H1 (cell line): Measurements from ENCODE around the gene ABCB11. TPM values are rescaled to one million over a fixed set of nuclear protein-coding genes. Genes with fewer than 3 reads are reported as not detected.

Experiments
- CTCF ChIA-PET: fragments of 300-600 bp; sonication (Branson Sonifier 250); formaldehyde crosslinking; loops from one replicate; lab custom pipeline; 2021; ENCODE audit not compliant: partially characterized antibody; lab: Charles Lee
- POLR2A ChIA-PET: fragments of 300-600 bp; sonication (Branson Sonifier 250); formaldehyde crosslinking; loops from one replicate; lab custom pipeline; 2021; ENCODE audit warnings: inconsistent platforms; ENCODE audit not compliant: partially characterized antibody; lab: Charles Lee
- DNase-seq, 2 experiments: peaks; one replicate each; pipeline versions ENCODE4 v3.0.0 to v3.0.0-alpha.2; 2010 to 2022; ENCODE audit warnings: low spot score in 2 of 2, low read depth in 1 of 2, mixed read lengths in 1 of 2
- FAIRE-seq: peaks from 2 replicates; lab custom pipeline; 2011; peaks lifted over from hg19 to GRCh38; lab: Jason Lieb, UNC
- H2AFZ ChIP-seq: 2 replicates; pipeline ENCODE4 v1.8.1; 2012; ENCODE audit warnings: low read length, inconsistent platforms
- H2AK5ac ChIP-seq: 2 replicates; pipeline ENCODE4 v1.6.1; 2013; ENCODE audit warnings: low read depth, low read length
- H2BK120ac ChIP-seq: replicated peaks from 2 replicates; pipeline ENCODE3; 2013; ENCODE audit warnings: low read depth, low read length, inconsistent platforms
- H2BK12ac ChIP-seq: 2 replicates; pipeline ENCODE4 v1.6.1; 2013; ENCODE audit warnings: low read depth, low read length
- H2BK15ac ChIP-seq: 2 replicates; pipeline ENCODE4 v1.6.1; 2013; ENCODE audit warnings: low read length
- H2BK20ac ChIP-seq: 2 replicates; pipeline ENCODE4 v1.6.1; 2013; ENCODE audit warnings: low read length
- H2BK5ac ChIP-seq: 2 replicates; pipeline ENCODE4 v1.6.1; 2013; ENCODE audit warnings: low read depth, low read length
- H3K14ac ChIP-seq: 2 replicates; pipeline ENCODE4 v1.6.1; 2013; ENCODE audit warnings: inconsistent platforms; ENCODE audit not compliant: insufficient read length
- H3K18ac ChIP-seq: 2 replicates; pipeline ENCODE4 v1.6.1; 2013; ENCODE audit warnings: low read length; ENCODE audit errors: extremely low read depth
- H3K23ac ChIP-seq: 2 replicates; pipeline ENCODE4 v1.6.1; 2013; ENCODE audit warnings: inconsistent platforms; ENCODE audit not compliant: insufficient read length
- H3K23me2 ChIP-seq: 2 replicates; pipeline ENCODE4 v1.6.1; 2013; ENCODE audit warnings: low read depth, low read length
- H3K27ac ChIP-seq: 2 replicates; pipeline ENCODE4 v1.6.1; 2011; ENCODE audit warnings: low read depth, low read length, inconsistent platforms
- H3K27me3 ChIP-seq, 4 experiments: replicated peaks in 1 of 4; 1 replicate in 1 of 4; 2 replicates in 3 of 4; pipeline versions ENCODE4 v1.6.1 to v1.8.1; 2011 to 2013; ENCODE audit warnings: low read length in 3 of 4, mild to moderate bottlenecking in 3 of 4, inconsistent platforms in 2 of 4, mixed read lengths in 2 of 4, moderate library complexity in 1 of 4; ENCODE audit not compliant: control insufficient read depth in 3 of 4, insufficient read depth in 3 of 4; ENCODE audit errors: extremely low read depth in 1 of 4
- H3K36me3 ChIP-seq, 4 experiments: 2 replicates each; pipeline versions ENCODE4 v1.6.1 to v1.8.1; 2011 to 2013; ENCODE audit warnings: mild to moderate bottlenecking in 4 of 4, low read length in 3 of 4, moderate library complexity in 2 of 4, control low read depth in 1 of 4, inconsistent platforms in 1 of 4; ENCODE audit not compliant: insufficient read depth in 4 of 4, control insufficient read depth in 2 of 4
- H3K4ac ChIP-seq: replicated peaks from 2 replicates; pipeline ENCODE3; 2013; ENCODE audit warnings: low read length, low read depth, mixed read lengths, inconsistent platforms; ENCODE audit not compliant: insufficient read length
- H3K4me1 ChIP-seq, 4 experiments: replicated peaks in 1 of 4; 1 replicate in 1 of 4; 2 replicates in 3 of 4; pipeline versions ENCODE4 v1.6.1 to v1.8.1; 2011 to 2013; ENCODE audit warnings: low read length in 3 of 4, inconsistent platforms in 2 of 4, mixed read lengths in 1 of 4; ENCODE audit not compliant: insufficient read depth in 4 of 4, control insufficient read depth in 3 of 4
- H3K4me2 ChIP-seq, 2 experiments: 2 replicates each; pipeline versions ENCODE4 v1.6.1 to v1.8.1; 2011 to 2013; ENCODE audit warnings: low read depth in 2 of 2, low read length in 2 of 2, control low read depth in 1 of 2, inconsistent platforms in 1 of 2, mild to moderate bottlenecking in 1 of 2; ENCODE audit not compliant: insufficient read depth in 1 of 2
- H3K4me3 ChIP-seq, 4 experiments: fragments of 200-600, 300-600 bp in 1 of 4; sonication (generic), shearing (Covaris generic), sonication (Bioruptor Twin) in 1 of 4; 2 replicates each; pipeline versions ENCODE4 v1.5.1 to v1.8.1; 2011 to 2016; ENCODE audit warnings: low read length in 4 of 4, low read depth in 3 of 4, control low read depth in 2 of 4, inconsistent platforms in 2 of 4, mild to moderate bottlenecking in 2 of 4, mixed read lengths in 1 of 4, moderate library complexity in 1 of 4; ENCODE audit not compliant: insufficient read depth in 2 of 4; ENCODE audit errors: extremely low read depth in 1 of 4
- H3K56ac ChIP-seq: replicated peaks from 2 replicates; pipeline ENCODE3; 2013; ENCODE audit warnings: low read depth, mild to moderate bottlenecking, mixed read lengths, low read length, inconsistent platforms; ENCODE audit not compliant: insufficient read length
- H3K79me1 ChIP-seq: 2 replicates; pipeline ENCODE4 v1.6.1; 2013; ENCODE audit warnings: low read depth, low read length, control low read depth
- H3K79me2 ChIP-seq, 2 experiments: 2 replicates each; pipeline versions ENCODE4 v1.6.1 to v1.8.1; 2012 to 2013; ENCODE audit warnings: low read length in 2 of 2, mild to moderate bottlenecking in 2 of 2, inconsistent platforms in 1 of 2; ENCODE audit not compliant: insufficient read depth in 2 of 2, control insufficient read depth in 1 of 2
- H3K9ac ChIP-seq, 4 experiments: replicated peaks in 1 of 4; 1 replicate in 1 of 4; 2 replicates in 3 of 4; pipeline versions ENCODE4 v1.6.1 to v1.8.1; 2011 to 2013; ENCODE audit warnings: low read depth in 3 of 4, low read length in 3 of 4, control low read depth in 2 of 4, mild to moderate bottlenecking in 2 of 4, moderate library complexity in 2 of 4, inconsistent platforms in 1 of 4; ENCODE audit errors: extremely low read depth in 1 of 4
- H3K9me3 ChIP-seq, 2 experiments: 2 replicates each; pipeline versions ENCODE4 v1.6.1 to v1.8.1; 2012 to 2013; ENCODE audit warnings: mild to moderate bottlenecking in 2 of 2, moderate library complexity in 2 of 2, control low read depth in 1 of 2, inconsistent platforms in 1 of 2, low read depth in 1 of 2, low read length in 1 of 2, mixed read lengths in 1 of 2; ENCODE audit not compliant: insufficient read depth in 2 of 2
- H4K20me1 ChIP-seq, 2 experiments: replicated peaks in 1 of 2; 2 replicates each; pipeline versions ENCODE3 to v1.8.1; 2011 to 2013; ENCODE audit warnings: inconsistent platforms in 2 of 2, low read length in 2 of 2, mild to moderate bottlenecking in 1 of 2; ENCODE audit not compliant: insufficient read depth in 2 of 2, control insufficient read depth in 1 of 2
- H4K5ac ChIP-seq: 2 replicates; pipeline ENCODE4 v1.6.1; 2013; ENCODE audit warnings: low read length, low read depth, mixed read lengths, inconsistent platforms; ENCODE audit not compliant: insufficient read length
- H4K8ac ChIP-seq: 2 replicates; pipeline ENCODE4 v1.8.0; 2013; ENCODE audit warnings: mild to moderate bottlenecking, moderate library complexity, low read length, inconsistent platforms; ENCODE audit not compliant: insufficient read depth; ENCODE audit errors: extremely low read depth
- H4K91ac ChIP-seq: replicated peaks from 2 replicates; pipeline ENCODE3; 2013; ENCODE audit warnings: low read length, mixed read lengths, inconsistent platforms; ENCODE audit not compliant: insufficient read length
- CTBP2 ChIP-seq: IDR thresholded peaks from 2 replicates; pipeline ENCODE4 v1.7.0; 2011; ENCODE audit warnings: borderline replicate concordance, mild to moderate bottlenecking, moderate library complexity, mixed read lengths, low read length; ENCODE audit not compliant: insufficient read depth, insufficient read length
- EGR1 ChIP-seq: IDR thresholded peaks from 2 replicates; pipeline ENCODE4 v1.6.1; 2011; ENCODE audit warnings: low read depth, low read length, borderline replicate concordance
- FOSL1 ChIP-seq: IDR thresholded peaks from 2 replicates; pipeline ENCODE4 v1.6.1; 2011; ENCODE audit warnings: mild to moderate bottlenecking, low read depth, low read length, moderate library complexity; ENCODE audit not compliant: insufficient read depth
- GTF2F1 ChIP-seq: IDR thresholded peaks from 2 replicates; pipeline ENCODE4 v1.6.1; 2012; ENCODE audit warnings: low read depth, low read length, improper control_type of control experiment, borderline replicate concordance
- HDAC6 ChIP-seq: IDR thresholded peaks from one replicate; pipeline ENCODE4 v1.7.1; 2012; ENCODE audit warnings: low read depth, mild to moderate bottlenecking, inconsistent platforms, low read length, moderate library complexity
- JUN ChIP-seq: IDR thresholded peaks from 2 replicates; pipeline ENCODE4 v1.6.1; 2011; ENCODE audit warnings: low read depth, mild to moderate bottlenecking, improper control_type of control experiment, low read length
- KDM4A ChIP-seq: IDR thresholded peaks from one replicate; pipeline ENCODE4 v1.7.1; 2012; ENCODE audit warnings: low read depth, mild to moderate bottlenecking, moderate library complexity, low read length, inconsistent platforms; ENCODE audit not compliant: severe bottlenecking
- MAFK ChIP-seq: IDR thresholded peaks from 2 replicates; pipeline ENCODE4 v1.6.1; 2012; ENCODE audit warnings: low read depth, mild to moderate bottlenecking, improper control_type of control experiment, low read length
- RXRA ChIP-seq: IDR thresholded peaks from 2 replicates; pipeline ENCODE4 v1.6.1; 2011; ENCODE audit warnings: low read depth, mild to moderate bottlenecking, low read length, moderate library complexity; ENCODE audit not compliant: insufficient read depth
- SIRT6 ChIP-seq: IDR thresholded peaks from one replicate; pipeline ENCODE4 v1.7.1; 2012; ENCODE audit warnings: low read length, inconsistent platforms
- TAF1 ChIP-seq: IDR thresholded peaks from 2 replicates; pipeline ENCODE4 v1.6.1; 2011; ENCODE audit warnings: mild to moderate bottlenecking, low read depth, low read length
- TBP ChIP-seq: IDR thresholded peaks from 2 replicates; pipeline ENCODE4 v1.6.1; 2011; ENCODE audit warnings: low read depth, low read length, improper control_type of control experiment
- TCF12 ChIP-seq: IDR thresholded peaks from 2 replicates; pipeline ENCODE4 v1.6.1; 2011; ENCODE audit warnings: low read depth, mild to moderate bottlenecking, low read length
- ZNF274 ChIP-seq: IDR thresholded peaks from 2 replicates; pipeline ENCODE4 v1.7.0; 2012; ENCODE audit warnings: low read length, borderline replicate concordance; ENCODE audit errors: extremely low read depth
- WGBS, 2 experiments: shearing (Covaris generic) in 1 of 2; methylation state at CpG; one replicate each; pipeline versions ENCODE4 v1.1.6 to v1.1.7; 2013 to 2015; ENCODE audit warnings: low lambda C conversion rate in 2 of 2, mixed read lengths in 2 of 2, inconsistent platforms in 1 of 2, low coverage in 1 of 2, missing lambda C conversion rate in 1 of 2; ENCODE audit not compliant: insufficient replicate concordance in 2 of 2, insufficient coverage in 1 of 2, insufficient read length in 1 of 2; ENCODE audit errors: extremely low coverage in 1 of 2, missing lambda C conversion rate in 1 of 2; 5-methylcytosine and 5-hydroxymethylcytosine counted together
- polyA plus RNA-seq, 7 experiments: library from polyadenylated mRNA; depleted of rRNA in 3 of 7; stranded (reverse) in 5 of 7; unstranded in 2 of 7; fragments of >200 nt in 5 of 7; fragments of 200-250 nt in 2 of 7; gene quantifications; 1 replicate in 5 of 7; 2 replicates in 1 of 7; 4 replicates in 1 of 7; pipeline versions ENCODE4 v1.2.1 to v1.2.3, GENCODE V29; 2011 to 2013; ENCODE audit warnings: missing spikeins in 2 of 7, mixed read lengths in 2 of 7
- total RNA-seq: library from RNA; stranded (reverse); fragmentation: NEBNext Ultra II Directional; extraction: Animal tissue kit (Norgen Biotek cat#: 25700); gene quantifications from 2 replicates; pipeline ENCODE4 v1.2.1, GENCODE V29; 2021
- TF ChIP-seq, protein P1 (sequence below): IDR thresholded peaks from 2 replicates; pipeline ENCODE4 v1.6.1; 2011; ENCODE audit warnings: low read depth, mild to moderate bottlenecking, low read length; ENCODE audit not compliant: insufficient read depth

The ABCB11 gene
- total and polyA plus RNA-seq, 2 of the 8 experiments (the other 6 are each of a cell fraction or from before 2014, with no cell fraction given), result not detected

DNA sequence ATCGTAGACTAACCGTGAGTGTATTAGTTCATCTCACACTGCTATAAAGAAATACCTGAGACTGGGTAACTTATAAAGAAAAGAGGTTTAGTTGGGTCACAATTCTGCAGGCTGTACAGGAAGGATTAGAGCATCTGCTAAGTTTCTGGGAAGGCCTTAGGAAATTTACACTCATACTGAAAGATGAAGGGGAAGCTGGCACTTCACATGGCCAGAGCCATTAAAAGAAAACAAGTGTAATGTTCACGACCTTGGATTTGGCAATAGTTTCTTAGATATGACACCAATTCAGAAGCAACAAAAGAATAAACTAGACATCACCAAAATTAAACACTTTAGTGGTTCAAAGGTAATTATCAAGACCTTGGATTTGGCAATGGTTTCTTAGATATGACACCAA lies 23.8 kb downstream of the ABCB11 start:
- peaks cover 0 to 4% (median 3%) of the 10 kb centered on the region in 4 experiments; a peak in 1 of 7 replicates for H3K4me1 ChIP-seq
- H3K27ac ChIP-seq, result no peak overlapping the region
- no peak overlapping the region for H3K56ac ChIP-seq
- H2BK20ac ChIP-seq, result no peak overlapping the region
- no peak overlapping the region for H2AFZ ChIP-seq
- H3K18ac ChIP-seq, result no peak overlapping the region
- 95% methylated on average over 3 of the region's 3 CpGs; no CpG with 5 or more reads in 1 of the 2 experiments for WGBS, 2 experiments
- H2BK12ac ChIP-seq, result no peak overlapping the region
- H2BK120ac ChIP-seq, result no peak overlapping the region
- H3K79me2 ChIP-seq, result no peaks in the 10 kb centered on the region
- DNase-seq (no peak), FAIRE-seq (no peak)
- H3K79me1 ChIP-seq, result no peaks in the 10 kb centered on the region
- no peak overlapping the region for H3K14ac ChIP-seq
- no peaks in the 10 kb centered on the region for H3K36me3 ChIP-seq
- no peak overlapping the region for H3K9ac ChIP-seq
- CTCF ChIA-PET, result no interaction called here
- H2BK15ac ChIP-seq, result no peak overlapping the region
- no peaks in the 10 kb centered on the region for H3K27me3 ChIP-seq
- no peaks in the 10 kb centered on the region for H3K9me3 ChIP-seq
- POLR2A ChIA-PET, result no interaction called here
- H4K91ac ChIP-seq, result no peak overlapping the region
- no peaks in the 10 kb centered on the region for H3K23me2 ChIP-seq
- no peak overlapping the region for H3K4me2 ChIP-seq
- no peak overlapping the region for H3K23ac ChIP-seq
- H4K8ac ChIP-seq, result no peak overlapping the region
- no peaks in the 10 kb centered on the region for H4K20me1 ChIP-seq
- H2BK5ac ChIP-seq, result no peak overlapping the region
- H3K4ac ChIP-seq, result no peak overlapping the region
- H2AK5ac ChIP-seq, result no peak overlapping the region
- no peak overlapping the region for H4K5ac ChIP-seq
- H3K4me3 ChIP-seq, result no peak overlapping the region
- no peak for TF ChIP-seq SIRT6
- TF ChIP-seq, protein P1, sequence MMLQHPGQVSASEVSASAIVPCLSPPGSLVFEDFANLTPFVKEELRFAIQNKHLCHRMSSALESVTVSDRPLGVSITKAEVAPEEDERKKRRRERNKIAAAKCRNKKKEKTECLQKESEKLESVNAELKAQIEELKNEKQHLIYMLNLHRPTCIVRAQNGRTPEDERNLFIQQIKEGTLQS, result no peak
- TF ChIP-seq MAFK, result no peak
- TF ChIP-seq TCF12, result no peak
- TF ChIP-seq TAF1, result no peak
- no peak for TF ChIP-seq HDAC6
- no peak for TF ChIP-seq GTF2F1
- TF ChIP-seq CTBP2, result no peak
- TF ChIP-seq EGR1, result no peak
- TF ChIP-seq TBP, result no peak
- TF ChIP-seq KDM4A, result no peak
- no peak for TF ChIP-seq FOSL1
- no peak for TF ChIP-seq JUN
- TF ChIP-seq RXRA, result no peak
- TF ChIP-seq ZNF274, result no peak
